Thyroid gland (tissue), 4 donors: ENCODE data around the gene ALPI. TPM values are rescaled to one million over a fixed set of nuclear protein-coding genes. Genes with fewer than 3 reads are reported as not detected.

ENCODE experiments used
- DNase-seq, 2 donors: peaks; one replicate each; pipeline ENCODE4 v3.0.0-alpha.2; 2019
- H3K27ac ChIP-seq, 3 donors: fragments of 200-600 bp; sonication (generic); 1 replicate in 2 of 3; 2 replicates in 1 of 3; pipeline ENCODE4 v1.5.1; 2016 to 2019; ENCODE audit warnings: mild to moderate bottlenecking in 1 of 3, moderate library complexity in 1 of 3
- H3K27me3 ChIP-seq: fragments of 200-600 bp; sonication (generic); one replicate; pipeline ENCODE4 v1.5.1; 2019
- H3K36me3 ChIP-seq, 2 donors: fragments of 200-600 bp; sonication (generic); one replicate each; pipeline ENCODE4 v1.5.1; 2016 to 2019
- H3K4me1 ChIP-seq, 2 donors: fragments of 200-600 bp; sonication (generic); one replicate each; pipeline ENCODE4 v1.5.1; 2017 to 2019
- H3K4me3 ChIP-seq, 3 donors: fragments of 200-600 bp; sonication (generic); replicated peaks in 1 of 3; 1 replicate in 2 of 3; 2 replicates in 1 of 3; pipeline ENCODE4 v1.5.1; 2016; ENCODE audit warnings: mild to moderate bottlenecking in 1 of 3
- H3K9me3 ChIP-seq: fragments of 200-600 bp; sonication (generic); one replicate; pipeline ENCODE4 v1.5.1; 2017
- CTCF ChIP-seq, 6 experiments: fragments of 200-600 bp in 3 of 6; fragments of 450-650 bp in 3 of 6; sonication (generic) in 3 of 6; IDR thresholded peaks; one replicate each; pipeline ENCODE4 v1.5.1; 2016 to 2019; ENCODE audit warnings: antibody characterized with exemption in 6 of 6, mild to moderate bottlenecking in 2 of 6, inconsistent platforms in 1 of 6, moderate library complexity in 1 of 6
- POLR2A ChIP-seq, 2 donors: fragments of 450-650 bp; IDR thresholded peaks; one replicate each; pipeline ENCODE4 v1.6.1; 2017; ENCODE audit warnings: antibody characterized with exemption in 2 of 2, mild to moderate bottlenecking in 2 of 2, moderate library complexity in 1 of 2
- WGBS, 2 donors: methylation state at CpG; one replicate each; pipeline ENCODE4 v1.1.5; 2017; 5-methylcytosine and 5-hydroxymethylcytosine counted together
- intact Hi-C: fragments of 100-400 bp; cut with DNase I; formaldehyde crosslinking; loops from one replicate; pipeline ENCODE4 v1.15.1; 2023
- total RNA-seq, 4 donors: library from RNA; depleted of rRNA; stranded (reverse); fragments of >200 nt; gene quantifications; one replicate each; pipeline ENCODE4 v1.2.3, GENCODE V29; 2016

Gene ALPI
- total RNA-seq, 4 donors from 2014 or later, result not detected

DNA sequence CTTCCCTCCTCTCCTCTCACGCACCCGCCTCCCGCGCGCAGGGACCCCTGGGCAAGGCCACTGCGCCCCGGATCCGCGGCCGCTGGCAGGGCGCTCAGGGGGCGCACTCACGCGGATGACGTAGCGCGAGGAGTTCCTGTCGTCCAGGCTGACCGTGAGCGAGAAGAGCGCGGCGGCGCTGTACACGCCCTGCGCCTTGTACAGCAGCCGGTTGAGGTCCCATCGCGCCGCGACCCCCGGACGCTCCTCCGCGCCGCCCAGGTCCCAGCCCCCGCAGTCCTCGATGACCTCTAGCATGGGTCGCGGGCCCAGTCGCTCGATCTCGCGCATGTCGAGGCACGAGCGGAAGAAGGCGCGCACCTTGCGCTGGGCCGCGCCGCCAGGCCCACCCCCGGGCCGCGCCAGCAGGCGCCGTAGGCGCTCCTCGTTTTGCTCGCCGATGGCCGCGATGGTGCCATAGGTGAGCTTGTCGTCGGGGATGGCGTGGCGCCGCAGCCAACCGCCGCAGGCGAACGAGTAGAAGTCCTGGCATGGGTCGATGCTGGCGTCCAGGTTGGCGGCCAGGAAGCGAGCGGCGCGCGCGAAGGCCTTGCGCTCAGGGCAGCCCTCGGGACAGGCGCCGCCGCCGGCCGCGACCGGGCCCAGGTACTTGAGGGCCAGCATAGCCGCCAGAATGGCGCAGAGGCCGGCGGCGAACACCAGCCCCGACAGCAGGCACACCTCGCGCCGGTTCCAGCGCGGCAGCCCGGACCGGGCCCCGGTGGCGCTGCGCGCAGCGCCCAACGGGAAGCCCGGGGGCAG is 30.0 kb downstream of the ALPI start:
- peaks cover 18% of the 10 kb centered on the region for H3K27me3 ChIP-seq

DNA sequence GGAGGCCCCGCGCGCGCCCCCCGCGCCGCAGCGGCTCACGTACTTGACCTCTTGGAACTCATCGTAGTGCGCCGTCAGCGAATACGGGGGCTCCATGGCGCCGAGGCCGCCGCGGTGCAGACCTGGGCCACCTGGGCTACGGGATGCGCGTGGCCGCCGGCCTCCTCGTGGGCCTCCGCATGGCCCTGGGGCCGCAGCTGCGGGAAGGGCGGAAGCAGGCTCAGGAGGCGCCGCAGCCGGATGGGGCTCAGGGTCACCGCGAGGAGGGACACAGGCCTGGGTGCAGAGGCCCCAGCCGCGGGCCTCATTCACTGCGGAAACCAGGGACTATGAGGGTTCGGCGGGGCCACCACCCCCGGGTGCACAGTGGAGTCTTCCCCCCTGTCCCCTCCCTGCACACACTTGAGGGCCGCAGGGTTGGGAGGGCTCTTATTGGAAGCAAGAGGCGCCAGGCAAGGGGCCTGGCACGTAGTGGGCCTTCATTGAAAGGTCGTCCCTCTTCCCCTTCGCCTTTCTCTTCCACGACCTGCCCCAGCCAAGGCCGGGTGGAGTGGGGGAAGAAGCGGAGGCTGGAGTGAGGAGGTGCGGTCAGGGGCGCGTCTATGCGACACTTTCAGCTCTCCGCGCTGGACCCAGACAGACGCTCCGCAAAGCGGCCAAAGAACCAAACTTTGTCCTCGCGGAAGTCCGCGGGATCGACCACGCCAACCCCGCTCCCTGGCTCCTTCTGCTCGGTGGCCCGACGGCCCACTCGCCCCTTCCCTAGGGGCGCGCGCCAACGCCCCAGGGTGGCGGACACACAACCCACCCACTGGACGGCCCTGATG is 30.8 kb downstream of the ALPI start:
- WGBS, 2 donors, result 4 to 7% methylated on average over 38 to 40 of the region's 74 CpGs
- Histone ChIP-seq H3K4me3 (peak overlapping the region in 1 of 3 donors; percentile 24), H3K36me3 (no peaks in the 10 kb centered on the region), H3K27ac (no peak overlapping the region), H3K27me3 (peaks cover 18% of the 10 kb centered on the region), H3K9me3 (no peaks in the 10 kb centered on the region), H3K4me1 (peaks cover 0 to 23% of the 10 kb centered on the region in 2 donors)
- DNase-seq, result no peak
- intact Hi-C loops, result no loop called here
- TF ChIP-seq POLR2A (IDR thresholded peaks at IDR 0.05) (no peak), CTCF (IDR thresholded peaks at IDR 0.05) (no peak)

More for the DNA sequence above, 30.0 kb downstream of the ALPI start:
- Histone ChIP-seq H3K36me3 (no peaks in the 10 kb centered on the region), H3K4me1 (peaks cover 0 to 23% of the 10 kb centered on the region in 2 donors), H3K4me3 (no peak overlapping the region), H3K27ac (no peak overlapping the region), H3K9me3 (no peaks in the 10 kb centered on the region)
- no peak for DNase-seq
- TF ChIP-seq CTCF (IDR thresholded peaks at IDR 0.05) (no peak), POLR2A (IDR thresholded peaks at IDR 0.05) (no peak)
- intact Hi-C loops, result no loop called here
- WGBS, 2 donors, result 0 to 1% methylated on average over 1 to 18 of the region's 111 CpGs

DNA sequence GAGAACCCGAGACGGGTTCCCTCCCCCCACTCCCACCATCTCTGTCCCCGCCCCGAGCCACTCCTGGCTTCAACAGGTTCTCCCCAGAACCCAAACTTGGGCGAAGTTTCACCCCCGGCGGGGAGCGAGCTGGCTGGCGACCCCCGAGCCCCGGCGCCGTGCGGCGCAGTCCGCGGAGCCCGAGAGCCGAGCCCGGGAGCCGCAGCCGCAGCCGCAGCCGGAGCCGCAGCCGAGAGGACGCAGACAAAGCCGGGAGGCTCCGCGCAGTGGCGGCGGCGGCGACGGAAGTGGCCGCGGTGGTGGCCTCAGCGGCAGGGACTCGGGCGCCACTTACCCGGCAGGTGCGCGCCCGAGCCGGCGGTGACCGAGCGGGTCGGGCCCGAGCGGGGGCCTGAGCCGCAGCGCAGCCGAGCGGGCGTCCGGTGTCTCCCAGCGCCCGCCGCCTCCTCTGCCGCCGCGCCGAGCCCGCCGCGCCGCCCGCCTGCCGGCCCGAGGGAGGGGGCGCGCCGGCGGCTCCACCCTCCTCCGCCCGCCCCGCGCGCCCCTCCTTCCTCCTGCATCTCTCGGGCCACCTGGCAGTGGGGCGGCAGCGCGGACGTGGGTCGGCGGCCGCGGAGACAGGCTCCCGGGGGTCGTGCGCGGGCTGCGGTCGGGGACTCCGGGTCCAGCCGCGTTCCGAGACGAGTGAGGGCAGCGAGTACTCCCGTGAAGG is 31.6 kb downstream of the ALPI start, which contains the start of gene ECEL1:
ECEL1 (minus strand) TSS at position 450 of the 712 bp plus-strand sequence. CDS start 1,181 bp downstream, outside the sequence.
- TF ChIP-seq POLR2A (IDR thresholded peaks at IDR 0.05), result no peak
- TF ChIP-seq CTCF (IDR thresholded peaks at IDR 0.05), result no peak
- WGBS, 2 donors, result 1 to 20% methylated on average over 1 to 28 of the region's 102 CpGs
- H3K27me3 ChIP-seq, result peaks cover 18% of the 10 kb centered on the region

DNA sequence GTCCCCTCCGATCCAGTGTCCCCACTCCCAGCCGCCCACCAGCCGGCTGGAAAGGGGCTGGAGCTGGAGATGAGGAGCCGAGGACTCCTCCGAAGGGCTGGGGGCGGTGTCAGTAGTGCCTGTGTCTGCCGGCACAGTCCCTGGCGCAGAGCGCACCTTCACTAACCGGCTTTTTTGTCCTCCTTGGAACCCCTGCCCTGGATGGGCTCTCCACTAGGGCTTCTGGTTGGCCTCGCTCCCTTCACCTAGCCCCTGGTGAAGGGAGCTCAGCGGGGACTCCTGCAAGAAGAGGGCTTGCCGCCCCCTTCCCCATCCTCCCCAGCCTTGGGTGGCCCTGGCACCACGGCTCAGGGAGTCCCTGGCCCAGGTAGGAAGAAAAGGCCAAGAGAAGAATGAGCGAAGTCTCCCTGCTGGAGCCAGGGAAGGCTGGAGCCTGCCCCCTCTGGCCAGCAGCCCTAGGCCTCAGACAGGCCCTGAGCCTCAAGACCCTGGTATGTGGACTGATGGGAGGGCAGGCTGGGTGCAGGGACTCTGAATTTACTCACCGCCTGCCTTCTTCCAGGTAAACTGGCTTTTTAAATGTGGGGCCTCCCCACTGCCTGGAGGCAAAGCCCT is 32.3 kb downstream of the ALPI start:
- intact Hi-C loops, result no loop called here
- no peaks in the 10 kb centered on the region for H3K36me3 ChIP-seq
- H3K27ac ChIP-seq, result no peak overlapping the region
- H3K9me3 ChIP-seq, result no peaks in the 10 kb centered on the region
- no peak for DNase-seq
- H3K4me1 ChIP-seq, result peaks cover 0 to 23% of the 10 kb centered on the region in 2 donors
- peaks cover 18% of the 10 kb centered on the region for H3K27me3 ChIP-seq
- no peak overlapping the region for H3K4me3 ChIP-seq
- WGBS, 2 donors, result 54 to 61% methylated on average over 8 to 10 of the region's 16 CpGs
- TF ChIP-seq CTCF (IDR thresholded peaks at IDR 0.05) (no peak), POLR2A (IDR thresholded peaks at IDR 0.05) (no peak)

More for the DNA sequence above, 31.6 kb downstream of the ALPI start, which contains the start of gene ECEL1:
- Histone ChIP-seq H3K36me3 (no peaks in the 10 kb centered on the region), H3K4me3 (peak within 1 kb of the TSS in 1 of 3 donors; percentile 24), H3K4me1 (peaks cover 0 to 23% of the 10 kb centered on the region in 2 donors), H3K9me3 (no peaks in the 10 kb centered on the region), H3K27ac (no peak within 1 kb of the TSS)
- intact Hi-C loops, result no loop called here
- peak in 1 of 2 donors; percentile 17 for DNase-seq
